ENCODE results near the gene ZNF512B.

- no peak for TF ChIP-seq CTCF (IDR thresholded peaks at IDR 0.05)
- TF ChIP-seq ZFX (IDR thresholded peaks at IDR 0.05; ENCODE audit: borderline replicate concordance), result no peak
These were observed 2.8 kb downstream of the ZNF512B start for GRCh38 chr20:63966944-63967322.
